ENCODE data around the gene ECPAS.
"Not testable (repeated sequence)": the region's sequence is repeated elsewhere in the genome, so short reads cannot be mapped to it uniquely, and the experiment has no call there.

ECPAS gene

DNA sequence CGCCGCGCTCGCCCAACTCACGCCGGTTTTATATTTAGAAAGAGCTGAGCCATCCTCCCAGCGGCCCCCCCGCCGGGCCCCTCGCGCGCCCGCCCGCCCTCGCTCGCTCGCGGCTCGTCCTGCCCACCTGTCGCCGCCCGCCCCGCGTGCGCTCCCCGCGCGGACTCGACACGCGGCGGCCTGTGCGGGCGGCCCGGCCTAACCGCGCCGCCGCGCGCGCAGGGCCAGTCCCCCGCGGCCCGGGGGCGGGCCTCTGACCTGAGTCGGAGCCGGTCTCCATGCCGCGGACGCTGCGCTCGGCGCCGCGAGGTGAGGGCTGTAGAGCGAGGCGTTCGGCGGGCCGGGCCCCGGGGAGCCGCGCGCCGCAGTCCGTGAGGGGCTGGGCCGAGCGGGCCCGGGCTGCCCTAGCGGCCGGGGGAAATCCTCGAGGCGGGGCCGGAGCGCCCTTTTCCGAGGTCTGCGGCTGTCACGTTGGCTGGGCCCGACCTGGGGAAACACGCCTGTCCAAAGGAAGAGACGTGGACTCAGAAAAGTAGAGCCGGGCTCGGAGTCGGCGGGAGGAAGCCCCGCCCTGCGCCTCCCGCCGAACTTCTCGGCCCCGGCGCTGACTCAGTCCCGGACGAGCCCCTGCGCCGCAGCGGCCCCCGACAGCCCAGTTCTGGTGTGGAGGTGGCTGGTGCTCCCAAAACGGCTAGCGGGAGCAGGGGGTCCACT lies at the start of gene ECPAS:
Gene ECPAS, minus strand, starts transcription at position 526 of the 714 bp plus-strand sequence. CDS start 11,465 bp downstream, outside the sequence.
- peak; percentile 87 for DNase-seq (ENCODE audit: low spot score)

DNA sequence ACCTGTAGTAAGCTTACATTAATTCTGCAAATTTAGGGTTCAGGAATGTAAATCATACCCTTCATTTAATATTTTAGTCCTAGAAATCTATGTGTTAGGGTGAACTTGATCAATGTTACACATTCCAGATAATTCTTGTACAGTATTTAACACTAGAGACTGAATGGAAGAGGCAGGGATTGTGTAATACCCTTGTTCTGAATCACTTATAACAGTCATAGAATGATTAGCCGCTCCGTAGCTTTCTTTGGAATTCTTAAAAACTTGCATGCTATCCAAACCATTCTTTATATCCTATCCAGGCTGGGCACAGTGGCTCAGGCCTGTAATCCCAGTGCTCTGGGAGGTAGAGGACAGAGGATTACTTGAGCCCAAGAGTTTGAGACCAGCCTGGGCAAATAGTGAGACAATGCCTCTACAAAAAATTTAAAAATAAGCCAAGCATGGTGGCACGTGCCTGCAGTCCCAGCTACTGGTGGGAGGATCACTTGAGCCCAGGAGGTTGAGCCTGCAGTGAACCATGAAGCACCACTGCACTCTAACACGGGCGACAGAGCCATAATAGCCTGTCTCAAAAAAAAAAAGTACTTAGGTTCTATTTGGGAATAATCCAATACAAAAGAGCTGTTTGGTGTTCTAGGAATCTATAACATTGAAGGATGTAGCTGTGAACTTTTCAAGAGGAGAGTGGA lies 49.1 kb upstream of the ECPAS start:
- no peak for DNase-seq (ENCODE audit: low spot score)

DNA sequence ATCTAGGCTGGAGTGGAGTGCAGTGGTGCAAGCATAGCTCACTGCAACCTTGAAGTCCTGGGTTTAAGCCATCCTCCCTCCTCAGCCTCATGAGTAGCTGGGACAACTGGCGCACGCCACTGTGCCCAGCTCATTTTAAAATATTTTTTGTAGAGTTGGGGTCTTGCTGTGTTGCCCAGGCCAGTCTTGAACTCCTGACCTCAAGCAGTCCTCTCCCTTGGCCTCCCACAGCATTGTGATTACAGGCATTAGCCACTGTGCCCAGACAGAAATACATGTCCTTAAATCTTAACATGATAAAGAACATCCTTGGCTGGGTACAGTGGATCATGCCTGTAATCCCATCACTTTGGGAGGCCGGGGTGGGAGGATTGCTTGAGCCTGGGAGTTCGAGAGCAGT lies 47.5 kb upstream of the ECPAS start:
- DNase-seq (ENCODE audit: low spot score), result no peak

DNA sequence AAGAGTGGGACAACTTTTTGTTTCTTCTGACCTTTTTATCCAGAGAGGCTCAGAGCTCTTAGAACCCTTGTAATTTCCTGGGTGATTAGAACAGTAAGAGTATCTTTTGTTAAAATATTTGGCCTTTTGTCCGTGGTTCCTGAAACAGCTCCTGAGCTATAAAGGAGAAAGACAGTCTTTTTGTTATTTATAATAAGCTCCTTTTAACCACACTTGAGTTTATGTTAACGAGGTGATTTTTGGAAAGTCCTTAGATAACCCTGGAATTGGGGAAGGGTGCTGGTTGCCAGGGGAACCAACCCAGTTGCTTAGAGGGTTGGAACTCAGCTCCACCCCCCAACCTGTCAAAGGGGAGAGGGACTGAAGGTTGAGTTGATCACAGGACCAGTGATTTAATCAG lies 45.6 kb upstream of the ECPAS start:
- DNase-seq (ENCODE audit: low spot score), result no peak

GRCh38 chr9:111527347-111527746 lies 43.2 kb upstream of the ECPAS start:
- no peak for DNase-seq (ENCODE audit: low spot score)

- DNase-seq (ENCODE audit: low spot score), result peak; percentile 91
Observed at GRCh38 chr9:111525056-111525977, 41.1 kb upstream of the ECPAS start, which contains the start of gene ZNF483. ZNF483 (plus strand) TSS chr9:111525179; CDS start chr9:111527396, 2,217 bp downstream.

DNA sequence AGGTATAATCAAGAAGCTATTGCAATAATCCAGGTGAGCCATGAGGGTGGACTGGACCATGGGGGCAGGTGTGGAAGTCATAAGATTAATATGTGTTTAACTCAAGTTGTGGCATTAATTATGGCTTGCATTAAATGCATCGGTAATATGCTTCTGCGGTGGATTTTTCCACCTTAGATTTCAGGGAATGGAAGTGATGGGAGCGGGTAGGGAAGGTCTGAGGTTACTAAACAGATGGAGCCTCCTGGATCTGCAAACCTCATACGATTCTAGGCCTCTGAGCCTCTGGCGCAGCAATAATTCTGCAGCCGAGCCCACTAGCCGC lies 40.5 kb upstream of the ECPAS start:
- DNase-seq (ENCODE audit: low spot score), result no peak

GRCh38 chr9:111516061-111516465 lies 31.9 kb upstream of the ECPAS start:
- no peak for DNase-seq (ENCODE audit: low spot score)

DNA sequence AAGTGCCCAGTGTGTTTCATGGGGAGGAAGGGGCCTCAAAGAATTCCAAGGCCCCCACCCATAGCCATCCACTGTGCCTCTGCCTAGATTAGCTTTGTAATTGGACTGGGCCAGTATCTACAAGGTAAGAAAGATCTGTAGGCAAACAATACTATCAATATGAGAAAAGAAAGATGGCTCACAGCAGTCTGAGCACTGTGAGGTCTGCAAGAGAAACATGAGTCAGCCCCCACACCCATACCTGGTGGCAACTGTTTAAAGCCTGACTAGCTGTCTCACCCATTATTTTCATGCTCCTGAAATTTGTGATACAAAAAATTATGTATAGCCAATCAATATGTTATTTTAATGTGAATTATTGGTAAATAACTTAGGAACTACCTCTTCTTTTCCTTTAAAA lies 30.8 kb upstream of the ECPAS start:
- DNase-seq (ENCODE audit: low spot score), result no peak

- DNase-seq (ENCODE audit: low spot score), result not testable (repeated sequence)
Observed at GRCh38 chr9:111511581-111511980, 27.4 kb upstream of the ECPAS start.

DNA sequence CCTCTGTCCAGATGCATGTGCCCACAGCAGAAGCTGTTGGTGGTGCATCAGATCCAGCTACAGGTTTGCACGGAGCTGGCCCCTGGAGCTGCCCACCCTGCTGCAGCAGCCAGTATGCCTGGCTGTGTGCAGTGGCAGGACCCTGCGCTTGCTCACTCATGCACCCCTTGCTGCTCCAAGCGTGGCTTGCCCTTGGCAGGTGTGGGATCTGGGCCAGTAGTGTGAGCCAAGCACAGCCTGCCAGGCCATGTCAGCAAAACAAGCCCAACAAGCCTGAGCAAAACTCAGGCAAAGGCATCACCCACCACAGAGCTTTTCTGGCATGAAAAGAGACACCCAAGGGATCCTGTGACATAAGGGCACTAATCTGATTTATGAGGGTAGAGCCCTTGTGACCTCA lies 18.3 kb upstream of the ECPAS start:
- no peak for DNase-seq (ENCODE audit: low spot score)

DNA sequence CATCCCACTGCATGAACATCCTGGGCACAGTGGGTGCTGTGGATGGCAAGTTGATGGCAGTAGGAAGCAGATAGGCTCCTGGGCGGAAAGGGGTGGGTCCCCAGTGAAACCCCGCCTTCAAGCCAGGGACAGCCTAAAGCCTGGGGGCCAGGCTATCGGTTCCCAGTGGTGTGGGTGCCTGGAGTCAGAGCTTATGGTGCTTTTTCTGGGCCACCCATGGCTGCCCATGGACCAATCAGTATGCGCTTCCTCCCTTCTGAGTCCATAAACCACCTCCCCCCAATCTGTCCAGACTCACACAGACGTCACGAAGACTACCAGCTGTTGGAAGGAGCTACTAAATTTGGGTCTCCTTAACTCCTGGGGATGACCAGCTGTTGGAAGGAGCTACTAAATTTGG lies 17.5 kb upstream of the ECPAS start:
- no peak for DNase-seq (ENCODE audit: low spot score)

- no peak for DNase-seq (ENCODE audit: low spot score)
Observed at GRCh38 chr9:111501005-111501562, 16.9 kb upstream of the ECPAS start.

GRCh38 chr9:111497196-111497595 lies 13.0 kb upstream of the ECPAS start:
- DNase-seq (ENCODE audit: low spot score), result not testable (repeated sequence)

DNA sequence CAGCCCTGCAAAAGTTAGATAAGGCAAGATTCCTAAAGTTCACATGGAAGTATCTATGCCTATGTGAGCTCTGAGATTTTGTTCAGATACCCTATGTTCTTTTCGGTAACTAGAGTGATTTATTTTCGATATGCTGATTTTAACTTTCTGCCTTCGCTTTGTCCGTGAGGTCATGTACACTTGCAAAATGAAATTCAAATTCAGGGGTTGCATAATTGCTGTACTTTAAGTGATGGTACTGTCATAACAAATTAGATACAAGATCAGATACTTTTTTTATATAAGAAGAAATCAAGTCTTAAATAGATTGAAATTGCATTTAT lies 350 bp upstream of the ECPAS start:
- no peak for DNase-seq (ENCODE audit: low spot score)

DNA sequence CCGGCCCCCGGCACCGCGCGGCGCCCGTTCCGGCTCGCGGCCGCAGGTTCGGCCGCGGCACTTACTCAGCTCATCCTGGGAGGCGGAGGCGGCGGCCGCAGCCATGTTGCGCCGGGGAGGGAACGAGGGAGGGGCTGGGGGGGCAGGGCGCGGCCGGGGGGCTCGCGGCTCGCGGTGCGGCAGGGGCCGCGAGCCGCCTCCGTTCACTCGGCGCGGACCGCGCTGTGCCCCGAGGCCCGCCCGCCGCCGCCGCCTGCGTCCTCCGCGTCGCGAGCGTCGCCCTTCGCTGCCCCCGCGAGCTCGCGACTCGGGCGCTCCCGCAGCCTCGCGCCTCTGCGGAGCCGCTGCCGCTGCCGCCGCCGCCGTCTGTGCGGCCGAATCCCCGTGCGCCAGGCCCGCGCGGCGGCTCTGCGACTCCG lies 735 bp downstream of the ECPAS start:
- peak; percentile 85 for DNase-seq (ENCODE audit: low spot score)

GRCh38 chr9:111482694-111483438 lies 1.3 kb downstream of the ECPAS start:
- peak; percentile 84 for DNase-seq (ENCODE audit: low spot score)

- peak; percentile 35 for DNase-seq (ENCODE audit: low spot score)
Observed at GRCh38 chr9:111481885-111482636, 2.1 kb downstream of the ECPAS start.

DNA sequence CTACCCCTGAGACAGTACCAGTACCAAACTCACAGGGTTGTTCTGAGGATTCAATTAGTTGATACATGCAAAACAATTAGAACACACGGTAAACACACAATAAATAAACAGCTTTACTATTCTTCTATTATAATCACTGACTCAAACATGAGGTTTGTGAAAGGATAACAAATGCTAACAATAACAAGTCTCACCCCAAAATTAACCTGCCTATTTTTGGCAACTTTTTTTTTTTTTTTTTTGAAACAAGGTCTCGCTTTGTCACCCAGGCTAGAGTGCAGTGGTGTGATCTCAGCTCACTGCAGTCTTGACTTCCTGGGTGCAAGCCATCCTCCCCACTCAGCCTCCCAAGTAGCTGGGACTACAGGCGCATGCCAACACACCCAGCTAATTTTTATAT lies 6.5 kb downstream of the ECPAS start:
- DNase-seq (ENCODE audit: low spot score), result no peak

DNA sequence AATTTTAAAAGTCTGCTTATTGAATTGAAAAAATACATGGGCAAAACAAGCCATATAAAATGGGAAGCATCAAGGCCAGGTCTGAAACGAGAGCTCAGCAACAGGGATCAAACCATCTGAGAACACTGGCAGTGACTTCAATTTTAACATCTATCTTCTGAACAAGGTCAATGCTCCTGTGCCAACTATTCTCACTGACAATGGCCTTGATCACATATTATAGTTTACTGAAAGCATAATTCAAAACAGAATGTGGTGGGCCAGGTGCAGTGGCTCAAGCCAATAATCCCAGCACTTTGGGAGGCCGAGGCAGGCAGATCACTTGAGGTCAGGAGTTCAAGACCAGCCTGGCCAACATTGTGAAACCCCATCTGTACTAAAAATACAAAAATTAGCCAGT lies 9.0 kb downstream of the ECPAS start:
- DNase-seq (ENCODE audit: low spot score), result no peak

- DNase-seq (ENCODE audit: low spot score), result no peak
Observed at GRCh38 chr9:111474385-111474784, 9.8 kb downstream of the ECPAS start.
